A549 (cell line): Measurements from ENCODE around the gene GTPBP6. TPM values are rescaled to one million over a fixed set of nuclear protein-coding genes. Genes with fewer than 3 reads are reported as not detected.

Source experiments
- ATAC-seq, 2 experiments: fragments of 200-7000 bp in 1 of 2; fragments of >200 bp in 1 of 2; cut with Nextera tagmentation in 1 of 2; cut with Tn5 transposase in 1 of 2; 3 replicates each; pipeline versions ENCODE4 v1.8.0 to v1.9.1; 2018 to 2020; ENCODE audit warnings: mild to moderate bottlenecking in 1 of 2, moderate library complexity in 1 of 2
- CTCF ChIA-PET: fragments of 300-600 bp; sonication (Branson Sonifier 250); formaldehyde crosslinking; extraction: SDS; loops from one replicate; lab custom pipeline; 2021; ENCODE audit warnings: antibody characterized with exemption, inconsistent platforms; lab: Yijun Ruan, JAX
- POLR2A ChIA-PET: fragments of 350-600 bp; formaldehyde crosslinking; extraction: SDS; loops from one replicate; lab custom pipeline; 2021; ENCODE audit warnings: antibody characterized with exemption, inconsistent platforms; lab: Yijun Ruan, JAX
- DNase-seq, 2 experiments: peaks; one replicate each; pipeline versions ENCODE4 v3.0.0 to v3.0.0-alpha.2; 2011 to 2016; ENCODE audit warnings: low read depth in 1 of 2, low spot score in 1 of 2
- FAIRE-seq: peaks from 2 replicates; lab custom pipeline; 2011; peaks lifted over from hg19 to GRCh38; lab: Jason Lieb, UNC
- H3K27ac ChIP-seq, 2 experiments: fragments of >200 bp; sonication (Bioruptor Twin); formaldehyde crosslinking; 3 replicates each; pipeline ENCODE4 v1.5.1; 2016 to 2017
- H3K4me1 ChIP-seq: fragments of >200 bp; sonication (Bioruptor Twin); formaldehyde crosslinking; 3 replicates; pipeline ENCODE4 v1.6.1; 2016
- H3K4me2 ChIP-seq: fragments of >200 bp; sonication (Bioruptor Twin); formaldehyde crosslinking; 3 replicates; pipeline ENCODE4 v1.6.1; 2016
- H3K4me3 ChIP-seq: fragments of >200 bp; sonication (Bioruptor Twin); formaldehyde crosslinking; 3 replicates; pipeline ENCODE4 v1.5.1; 2016
- H3K9me3 ChIP-seq: fragments of >200 bp; sonication (Bioruptor Twin); formaldehyde crosslinking; 3 replicates; pipeline ENCODE4 v1.6.1; 2016
- CEBPB ChIP-seq, 2 experiments: fragments of >200 bp in 1 of 2; sonication (Bioruptor Twin) in 1 of 2; formaldehyde crosslinking in 1 of 2; IDR thresholded peaks; 2 replicates each; pipeline ENCODE4 v1.6.1; 2012 to 2016
- CHD4 ChIP-seq: fragments of 200-600 bp; sonication (generic); IDR thresholded peaks from 2 replicates; pipeline ENCODE4 v1.6.1; 2016; ENCODE audit warnings: antibody characterized with exemption, mild to moderate bottlenecking, borderline replicate concordance
- EHMT2 ChIP-seq: fragments of 200-600 bp; sonication (generic); IDR thresholded peaks from 2 replicates; pipeline ENCODE4 v1.6.1; 2016; ENCODE audit warnings: antibody characterized with exemption, low read depth, mild to moderate bottlenecking, moderate library complexity
- EP300 ChIP-seq, 2 experiments: fragments of >200 bp; sonication (Bioruptor Twin); formaldehyde crosslinking; IDR thresholded peaks; 2 replicates in 1 of 2; 3 replicates in 1 of 2; pipeline ENCODE4 v1.6.1; 2016 to 2017
- HOXA7 ChIP-seq: fragments of 250-450 bp; sonication (Bioruptor Pico); IDR thresholded peaks from 2 replicates; pipeline ENCODE4 v1.5.0; 2020; ENCODE audit warnings: mild to moderate bottlenecking, moderate library complexity
- JUNB ChIP-seq: fragments of >200 bp; sonication (Bioruptor Twin); formaldehyde crosslinking; IDR thresholded peaks from 2 replicates; pipeline ENCODE4 v1.6.1; 2016
- KDM1A ChIP-seq: fragments of 200-600 bp; sonication (generic); IDR thresholded peaks from 2 replicates; pipeline ENCODE4 v1.6.1; 2016; ENCODE audit warnings: low read depth, mild to moderate bottlenecking
- ZFP36 ChIP-seq: fragments of 450-650 bp; IDR thresholded peaks from 2 replicates; pipeline ENCODE4 v1.6.1; 2014; ENCODE audit warnings: borderline replicate concordance; ENCODE audit not compliant: partially characterized antibody
- WGBS: methylation state at CpG from one replicate; pipeline ENCODE4 v1.1.6; 2017; ENCODE audit errors: missing lambda C conversion rate; 5-methylcytosine and 5-hydroxymethylcytosine counted together
- polyA plus RNA-seq, 4 experiments: library from polyadenylated mRNA; depleted of rRNA in 3 of 4; stranded (reverse); fragments of >200 nt; fragmentation: RNase III in 1 of 4; extraction: RNeasy Plus Mini Kit Qiagen cat#74134 plus additional on column Dnase treatment in 1 of 4; gene quantifications; 2 replicates in 3 of 4; 3 replicates in 1 of 4; pipeline ENCODE4 v1.2.3, GENCODE V29; 2011 to 2017
- TF ChIP-seq, protein P1 (sequence below): fragments of 250-450 bp; sonication (Bioruptor Pico); IDR thresholded peaks from 2 replicates; pipeline ENCODE4 v1.5.0; 2021; ENCODE audit warnings: mild to moderate bottlenecking, moderate library complexity, borderline replicate concordance
- TF ChIP-seq, protein P2 (sequence below): fragments of >200 bp; sonication (Bioruptor Twin); formaldehyde crosslinking; IDR thresholded peaks from 3 replicates; pipeline ENCODE4 v1.5.1; 2016

GTPBP6 gene
- polyA plus RNA-seq, 2 of the 4 experiments (the other 2 are of a cell fraction), result 26.0 to 41.2 TPM

DNA sequence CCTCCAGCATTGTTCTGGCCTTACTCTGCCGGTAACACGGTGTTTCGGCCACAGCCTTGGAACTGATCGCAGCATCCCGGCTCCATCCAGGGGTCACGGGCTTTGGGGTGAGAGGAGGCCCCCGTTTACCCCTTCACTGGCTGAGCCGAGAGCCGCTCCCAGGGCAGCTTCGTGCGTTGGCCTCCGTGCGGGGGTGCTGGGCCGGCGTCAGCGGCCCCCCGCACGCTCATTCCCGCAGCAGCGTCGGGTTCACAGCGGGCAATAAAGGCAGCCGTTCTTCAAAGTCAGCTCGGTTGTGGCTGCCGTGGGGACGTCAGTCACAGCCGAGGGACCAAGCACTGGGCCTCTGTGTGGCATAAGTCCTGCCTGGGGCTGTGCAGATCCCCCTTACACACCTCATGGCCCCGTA, 62.7 kb downstream of the GTPBP6 start:
- WGBS, result 87% methylated on average over 23 of the region's 28 CpGs

More for the DNA sequence above, 62.7 kb downstream of the GTPBP6 start:
- H3K9me3 ChIP-seq, result no peaks in the 10 kb centered on the region
- ATAC-seq (no peak), DNase-seq (peak in 1 of 2 experiments; percentile 1), FAIRE-seq (no peak)
- TF ChIP-seq ZFP36, result no peak
- no peak for TF ChIP-seq CEBPB (IDR thresholded peaks at IDR 0.05)
- no peak for TF ChIP-seq KDM1A
- TF ChIP-seq JUNB, result no peak
- TF ChIP-seq, protein P1, sequence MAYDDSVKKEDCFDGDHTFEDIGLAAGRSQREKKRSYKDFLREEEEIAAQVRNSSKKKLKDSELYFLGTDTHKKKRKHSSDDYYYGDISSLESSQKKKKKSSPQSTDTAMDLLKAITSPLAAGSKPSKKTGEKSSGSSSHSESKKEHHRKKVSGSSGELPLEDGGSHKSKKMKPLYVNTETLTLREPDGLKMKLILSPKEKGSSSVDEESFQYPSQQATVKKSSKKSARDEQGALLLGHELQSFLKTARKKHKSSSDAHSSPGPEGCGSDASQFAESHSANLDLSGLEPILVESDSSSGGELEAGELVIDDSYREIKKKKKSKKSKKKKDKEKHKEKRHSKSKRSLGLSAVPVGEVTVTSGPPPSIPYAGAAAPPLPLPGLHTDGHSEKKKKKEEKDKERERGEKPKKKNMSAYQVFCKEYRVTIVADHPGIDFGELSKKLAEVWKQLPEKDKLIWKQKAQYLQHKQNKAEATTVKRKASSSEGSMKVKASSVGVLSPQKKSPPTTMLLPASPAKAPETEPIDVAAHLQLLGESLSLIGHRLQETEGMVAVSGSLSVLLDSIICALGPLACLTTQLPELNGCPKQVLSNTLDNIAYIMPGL, result no peak
- TF ChIP-seq CHD4, result no peak
- TF ChIP-seq HOXA7, result no peak
- TF ChIP-seq, protein P2, sequence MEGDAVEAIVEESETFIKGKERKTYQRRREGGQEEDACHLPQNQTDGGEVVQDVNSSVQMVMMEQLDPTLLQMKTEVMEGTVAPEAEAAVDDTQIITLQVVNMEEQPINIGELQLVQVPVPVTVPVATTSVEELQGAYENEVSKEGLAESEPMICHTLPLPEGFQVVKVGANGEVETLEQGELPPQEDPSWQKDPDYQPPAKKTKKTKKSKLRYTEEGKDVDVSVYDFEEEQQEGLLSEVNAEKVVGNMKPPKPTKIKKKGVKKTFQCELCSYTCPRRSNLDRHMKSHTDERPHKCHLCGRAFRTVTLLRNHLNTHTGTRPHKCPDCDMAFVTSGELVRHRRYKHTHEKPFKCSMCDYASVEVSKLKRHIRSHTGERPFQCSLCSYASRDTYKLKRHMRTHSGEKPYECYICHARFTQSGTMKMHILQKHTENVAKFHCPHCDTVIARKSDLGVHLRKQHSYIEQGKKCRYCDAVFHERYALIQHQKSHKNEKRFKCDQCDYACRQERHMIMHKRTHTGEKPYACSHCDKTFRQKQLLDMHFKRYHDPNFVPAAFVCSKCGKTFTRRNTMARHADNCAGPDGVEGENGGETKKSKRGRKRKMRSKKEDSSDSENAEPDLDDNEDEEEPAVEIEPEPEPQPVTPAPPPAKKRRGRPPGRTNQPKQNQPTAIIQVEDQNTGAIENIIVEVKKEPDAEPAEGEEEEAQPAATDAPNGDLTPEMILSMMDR, result no peak
- TF ChIP-seq EHMT2, result no peak
- TF ChIP-seq EP300 (IDR thresholded peaks at IDR 0.05), result no peak
- no peak overlapping the region for H3K4me2 ChIP-seq
- no peak overlapping the region for H3K27ac ChIP-seq
- CTCF ChIA-PET, result no interaction called here
- peaks cover 18% of the 10 kb centered on the region for H3K4me1 ChIP-seq
- POLR2A ChIA-PET, result no interaction called here
- no peak overlapping the region for H3K4me3 ChIP-seq

Other genes with a start within 250 kb of the GTPBP6 start
- gene PLCXD1, start 37.4 kb downstream of the GTPBP6 start, polyA plus RNA-seq (2011; rRNA removed), result 67.9 and 87.0 TPM in 2 replicates
- gene PLCXD1, start 37.4 kb downstream of the GTPBP6 start, polyA plus RNA-seq (2017; fragmentation: RNase III; extraction: RNeasy Plus Mini Kit Qiagen cat#74134 plus additional on column Dnase treatment), result 60.7 to 70.3 TPM (median 64.6 TPM) in 3 replicates
- gene PPP2R3B, start 68.1 kb upstream of the GTPBP6 start, polyA plus RNA-seq (2011; rRNA removed), result 12.6 and 13.1 TPM in 2 replicates
- gene PPP2R3B, start 68.1 kb upstream of the GTPBP6 start, polyA plus RNA-seq (2017; fragmentation: RNase III; extraction: RNeasy Plus Mini Kit Qiagen cat#74134 plus additional on column Dnase treatment), result 24.9 to 29.6 TPM (median 28.8 TPM) in 3 replicates